HG03039 (cell line): Measurements from ENCODE around the gene INAVA.

ENCODE experiments used
- ATAC-seq: cut with Tn5 transposase; IDR thresholded peaks from one replicate; pipeline ENCODE4 v1.9.1; 2021; ENCODE audit warnings: mild to moderate bottlenecking, moderate library complexity; ENCODE audit not compliant: unreplicated experiment

INAVA gene, protein sequence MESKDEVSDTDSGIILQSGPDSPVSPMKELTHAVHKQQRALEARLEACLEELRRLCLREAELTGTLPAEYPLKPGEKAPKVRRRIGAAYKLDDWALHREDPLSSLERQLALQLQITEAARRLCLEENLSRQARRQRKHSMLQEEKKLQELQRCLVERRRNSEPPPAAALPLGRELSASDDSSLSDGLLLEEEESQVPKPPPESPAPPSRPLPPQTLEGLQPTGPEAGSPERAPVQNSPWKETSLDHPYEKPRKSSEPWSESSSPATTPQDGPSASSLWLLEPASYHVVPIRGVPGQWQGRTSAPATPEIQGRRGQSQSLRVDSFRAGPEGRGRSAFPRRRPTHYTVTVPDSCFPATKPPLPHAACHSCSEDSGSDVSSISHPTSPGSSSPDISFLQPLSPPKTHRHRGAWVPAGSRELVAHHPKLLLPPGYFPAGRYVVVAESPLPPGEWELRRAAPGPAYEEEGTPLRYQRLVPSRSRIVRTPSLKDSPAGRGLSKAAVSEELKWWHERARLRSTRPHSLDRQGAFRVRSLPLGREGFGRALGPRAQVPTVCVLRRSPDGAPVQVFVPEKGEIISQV

GRCh38 chr1:200894712-200895442, at the start of gene INAVA:
Gene INAVA, plus strand, starts transcription at chr1:200894900. Its CDS starts 3,501 bp downstream, at chr1:200898401.
- no peak for ATAC-seq

GRCh38 chr1:200845360-200845759, 49.3 kb upstream of the INAVA start:
- ATAC-seq, result no peak

- ATAC-seq, result no peak
These were observed 48.3 kb upstream of the INAVA start for GRCh38 chr1:200846398-200846797.

DNA sequence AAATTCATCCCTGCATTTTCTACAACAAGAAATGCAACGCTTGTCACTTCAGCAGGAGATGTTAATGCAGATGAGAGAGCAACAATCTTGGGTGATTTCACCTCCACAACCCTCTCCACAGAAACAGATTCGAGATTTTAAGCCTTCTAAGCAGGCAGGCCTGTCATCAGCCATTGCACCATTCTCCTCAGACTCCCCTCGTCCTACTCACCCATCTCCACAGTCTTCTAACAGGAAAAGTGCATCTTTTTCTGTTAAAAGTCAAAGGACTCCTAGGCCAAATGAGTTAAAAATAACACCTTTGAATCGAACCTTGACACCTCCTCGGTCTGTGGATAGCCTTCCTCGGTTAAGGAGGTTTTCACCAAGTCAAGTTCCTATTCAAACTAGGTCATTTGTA, 45.3 kb upstream of the INAVA start:
- ATAC-seq, result no peak

GRCh38 chr1:200850554-200850953, 44.1 kb upstream of the INAVA start:
- no peak for ATAC-seq

- ATAC-seq, result no peak
These were observed 37.9 kb upstream of the INAVA start for GRCh38 chr1:200856716-200857357.

- no peak for ATAC-seq
These were observed 36.9 kb upstream of the INAVA start for GRCh38 chr1:200857804-200858203.

GRCh38 chr1:200861937-200862647, 32.6 kb upstream of the INAVA start:
- no peak for ATAC-seq

DNA sequence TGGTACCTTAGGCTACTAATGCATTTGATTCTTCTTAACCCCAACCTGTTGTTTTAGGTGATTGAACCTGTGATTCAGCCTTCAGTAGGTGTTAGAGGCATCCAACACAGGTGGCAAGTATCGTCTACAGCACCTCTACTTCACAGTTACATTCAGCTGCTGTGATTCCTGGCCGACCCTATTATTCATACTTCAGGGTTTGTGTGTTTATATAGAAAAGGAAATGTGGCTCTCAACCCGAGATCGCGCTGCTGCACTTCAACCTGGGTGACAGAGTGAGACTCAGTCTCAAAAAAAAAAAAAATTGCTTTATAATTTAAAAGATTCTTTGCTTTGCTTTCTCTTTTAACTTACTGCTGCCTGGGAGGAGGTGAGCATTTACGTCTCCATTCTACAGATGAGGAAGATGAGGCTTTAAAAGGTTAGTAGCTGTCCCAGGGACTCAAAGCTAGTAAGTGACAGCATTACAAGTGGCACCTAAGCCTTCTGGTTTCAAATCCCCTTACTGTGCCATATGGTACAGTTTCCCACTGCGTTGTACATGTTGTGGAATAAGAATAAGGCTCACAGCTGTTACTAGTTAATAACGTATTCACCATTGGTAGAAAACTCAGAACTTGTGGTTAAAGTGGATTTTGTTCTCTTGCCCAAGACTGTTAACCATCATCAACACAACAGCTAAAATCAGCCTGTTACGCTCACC, 31.8 kb upstream of the INAVA start:
- no peak for ATAC-seq

DNA sequence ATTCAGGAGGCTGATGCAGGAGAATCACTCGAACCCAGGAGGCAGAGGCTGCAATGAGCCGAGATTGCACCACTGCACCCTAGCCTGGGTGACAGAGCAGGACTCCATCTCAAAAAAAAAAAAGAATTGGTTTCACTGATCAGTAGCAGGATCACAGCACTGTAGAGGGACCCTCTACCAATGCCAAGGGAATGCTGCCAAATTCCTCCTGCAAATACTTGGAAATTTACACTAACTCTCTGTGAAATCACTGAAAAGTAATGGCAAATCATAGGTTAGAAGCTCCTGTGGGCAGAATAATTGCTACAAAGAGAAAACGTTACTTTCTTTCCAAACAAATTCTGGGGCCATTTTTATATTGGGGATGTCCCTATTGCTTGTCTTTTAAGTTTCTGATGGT, 28.6 kb upstream of the INAVA start:
- no peak for ATAC-seq

DNA sequence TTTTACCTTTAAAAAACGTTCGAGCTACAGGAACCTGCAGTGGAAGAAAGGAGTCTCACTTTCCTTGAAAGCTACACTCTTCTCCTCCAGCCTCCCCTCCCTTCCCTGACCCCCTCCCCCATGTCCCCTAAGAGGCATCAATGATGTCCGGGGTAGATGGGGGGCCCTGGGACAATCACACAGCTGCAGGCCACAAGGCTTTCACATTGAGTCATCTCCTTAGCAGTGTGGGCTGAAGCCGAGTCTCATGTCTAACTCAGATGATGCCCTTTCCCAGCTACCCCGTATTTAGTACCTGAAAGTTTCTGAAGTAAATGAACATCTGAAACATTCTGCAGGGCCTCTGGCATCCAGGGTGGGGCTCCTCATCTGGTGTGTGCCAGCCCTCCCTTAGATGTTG, 28.2 kb upstream of the INAVA start:
- ATAC-seq, result peak; percentile 79

DNA sequence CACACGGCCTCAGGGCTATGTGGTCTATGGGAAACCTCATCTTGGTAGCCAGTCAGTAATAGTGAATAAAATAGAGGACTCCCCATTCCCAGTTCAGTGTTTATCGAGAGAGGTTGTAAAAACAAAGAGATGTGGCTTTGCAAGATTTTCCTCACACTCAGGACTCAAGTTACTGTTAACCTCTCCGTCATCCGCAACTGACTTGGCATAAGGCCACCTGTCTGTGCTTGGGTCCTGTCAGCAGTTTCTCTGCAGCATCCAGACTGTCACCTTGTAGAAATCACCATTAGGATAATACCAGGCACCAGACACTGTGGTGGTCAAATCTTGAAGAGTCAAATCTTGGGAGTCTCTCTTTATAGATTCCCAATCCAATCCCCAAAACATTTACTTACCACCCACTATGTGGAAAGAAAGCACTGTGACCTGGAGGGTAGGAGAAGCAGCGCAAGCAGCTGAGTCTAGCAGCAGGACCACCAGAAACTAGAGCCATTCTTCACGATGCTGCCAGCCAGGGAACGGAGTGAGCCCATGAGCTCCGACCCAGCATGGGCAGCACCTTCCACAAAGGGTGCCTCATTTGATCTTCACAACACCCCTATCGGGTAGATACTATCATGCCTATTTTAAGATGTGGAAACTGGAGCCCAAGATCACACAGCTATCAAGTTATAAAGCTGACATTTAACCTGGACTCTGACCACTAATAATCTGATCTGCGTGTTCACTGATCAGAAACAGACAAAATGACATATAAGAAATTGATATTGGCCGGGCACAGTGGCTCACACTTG, 27.5 kb upstream of the INAVA start:
- ATAC-seq, result peak; percentile 5

GRCh38 chr1:200869376-200869752, 25.3 kb upstream of the INAVA start:
- no peak for ATAC-seq

DNA sequence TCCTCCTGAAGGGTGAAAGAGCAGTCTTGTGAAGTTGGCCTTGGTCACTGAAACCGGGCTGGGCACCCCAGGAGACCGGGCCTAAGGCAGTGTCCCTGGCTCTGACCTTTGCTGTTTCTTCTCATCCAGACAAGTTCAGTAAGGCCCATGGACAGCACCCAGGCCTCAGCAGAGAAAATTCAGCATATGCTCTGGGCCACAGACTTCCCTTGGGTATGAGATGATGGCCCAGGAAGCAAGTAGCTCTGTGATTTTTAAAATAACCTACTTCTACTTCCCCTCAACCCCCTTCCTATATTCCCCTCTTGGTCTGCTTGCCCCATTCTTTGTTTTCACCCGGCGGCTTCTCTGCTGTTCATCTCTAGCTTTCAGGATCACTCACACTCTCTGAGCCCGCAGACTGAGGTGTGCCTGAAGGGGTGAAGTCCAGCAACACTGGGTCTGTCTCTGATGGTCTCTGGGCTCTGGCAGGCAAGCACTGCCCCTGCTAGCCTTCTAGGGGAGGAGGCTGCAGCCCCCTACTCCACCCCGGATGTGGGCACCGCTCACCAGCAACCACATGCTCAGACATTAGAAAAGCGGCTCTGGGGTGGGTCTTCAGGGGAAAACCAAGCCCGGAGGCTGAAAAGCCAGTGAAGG, 24.8 kb upstream of the INAVA start:
- ATAC-seq, result peak; percentile 46

- ATAC-seq, result no peak
These were observed 22.1 kb upstream of the INAVA start, which contains the start of gene GPR25 for GRCh38 chr1:200872446-200873115. Gene GPR25, plus strand, starts transcription at chr1:200872981. Its CDS starts 57 bp downstream, at chr1:200873038.

- ATAC-seq, result no peak
These were observed 21.5 kb upstream of the INAVA start for GRCh38 chr1:200873116-200873670.

DNA sequence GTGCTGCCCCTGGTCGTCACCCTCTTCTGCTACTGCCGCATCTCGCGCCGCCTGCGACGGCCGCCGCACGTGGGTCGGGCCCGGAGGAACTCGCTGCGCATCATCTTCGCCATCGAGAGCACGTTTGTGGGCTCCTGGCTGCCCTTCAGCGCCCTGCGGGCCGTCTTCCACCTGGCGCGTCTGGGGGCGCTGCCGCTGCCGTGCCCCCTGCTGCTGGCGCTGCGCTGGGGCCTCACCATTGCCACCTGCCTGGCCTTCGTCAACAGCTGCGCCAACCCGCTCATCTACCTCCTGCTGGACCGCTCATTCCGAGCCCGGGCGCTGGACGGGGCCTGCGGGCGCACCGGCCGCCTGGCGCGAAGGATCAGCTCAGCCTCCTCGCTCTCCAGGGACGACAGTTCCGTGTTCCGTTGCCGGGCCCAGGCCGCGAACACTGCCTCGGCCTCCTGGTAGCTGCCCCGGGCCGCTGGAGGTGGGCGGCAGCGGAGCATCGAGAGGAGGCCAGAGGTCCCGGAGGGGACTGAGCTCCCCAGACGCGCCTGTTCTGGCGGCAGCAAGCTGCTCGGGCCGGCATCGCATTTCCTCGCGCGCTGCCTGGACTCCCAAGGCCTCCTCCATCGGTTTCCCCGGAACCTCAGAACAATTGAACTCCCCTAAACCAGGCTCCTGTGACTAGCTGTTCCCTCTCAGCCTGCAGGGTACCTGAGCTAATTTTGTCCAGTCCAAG, 20.9 kb upstream of the INAVA start:
- ATAC-seq, result no peak
